NCI-H1436 treated with DMSO at 0.1 percent for 48 hours (cell line): Measurements from ENCODE around the gene PPM1L.
A peak's percentile ranks its signal among the peaks of the same experiment; 100 is the strongest.

Source experiments
- DNase-seq: peaks from one replicate; lab custom pipeline; 2025; lab: John Stamatoyannopoulos, UW

The PPM1L gene

GRCh38 chr3:161043336-161044035 is 287.5 kb downstream of the PPM1L start:
- DNase-seq: no peak

- DNase-seq: no peak
These were observed 293.7 kb downstream of the PPM1L start for GRCh38 chr3:161049683-161050248.

- no peak for DNase-seq
These were observed 294.9 kb downstream of the PPM1L start for GRCh38 chr3:161050935-161051334.

- no peak for DNase-seq
These were observed 295.8 kb downstream of the PPM1L start for GRCh38 chr3:161051856-161052255.

GRCh38 chr3:161054860-161055604 is 299.0 kb downstream of the PPM1L start:
- no peak for DNase-seq

GRCh38 chr3:161064413-161064812 is 308.4 kb downstream of the PPM1L start:
- DNase-seq: no peak

GRCh38 chr3:161066930-161067329 is 310.9 kb downstream of the PPM1L start:
- DNase-seq: no peak

GRCh38 chr3:161067335-161067734 is 311.3 kb downstream of the PPM1L start:
- no peak for DNase-seq

GRCh38 chr3:161069511-161070251 is 313.6 kb downstream of the PPM1L start:
- no peak for DNase-seq

GRCh38 chr3:161070252-161070930 is 314.4 kb downstream of the PPM1L start:
- DNase-seq: no peak

GRCh38 chr3:161070980-161071663 is 315.1 kb downstream of the PPM1L start:
- DNase-seq: no peak

GRCh38 chr3:161072211-161072621 is 316.2 kb downstream of the PPM1L start:
- DNase-seq: no peak

- DNase-seq: no peak
These were observed 316.7 kb downstream of the PPM1L start for GRCh38 chr3:161072751-161073150.

GRCh38 chr3:161073181-161073580 is 317.1 kb downstream of the PPM1L start:
- DNase-seq: no peak

- DNase-seq: no peak
These were observed 325.6 kb downstream of the PPM1L start for GRCh38 chr3:161081633-161082032.

- no peak for DNase-seq
These were observed 326.0 kb downstream of the PPM1L start for GRCh38 chr3:161082063-161082462.

- no peak for DNase-seq
These were observed 327.1 kb downstream of the PPM1L start for GRCh38 chr3:161083131-161083530.

GRCh38 chr3:161084277-161084676 is 328.2 kb downstream of the PPM1L start:
- no peak for DNase-seq

GRCh38 chr3:161093895-161094294 is 337.9 kb downstream of the PPM1L start:
- DNase-seq: no peak

GRCh38 chr3:161096771-161097367 is 340.8 kb downstream of the PPM1L start:
- peak; percentile 23 for DNase-seq

- no peak for DNase-seq
These were observed 345.0 kb downstream of the PPM1L start for GRCh38 chr3:161100994-161101393.
